DMS53 treated with DMSO at 0.1 percent for 48 hours (cell line): ENCODE results near the gene POLDIP3.
"Not testable (repeated sequence)": the region's sequence is repeated elsewhere in the genome, so short reads cannot be mapped to it uniquely, and the experiment has no call there.

Experiments
- DNase-seq: peaks from one replicate; lab custom pipeline; 2025; ENCODE audit not compliant: unreplicated experiment; lab: John Stamatoyannopoulos, UW

The POLDIP3 gene

GRCh38 chr22:42587588-42588175, 27.0 kb downstream of the POLDIP3 start:
- no peak for DNase-seq

DNA sequence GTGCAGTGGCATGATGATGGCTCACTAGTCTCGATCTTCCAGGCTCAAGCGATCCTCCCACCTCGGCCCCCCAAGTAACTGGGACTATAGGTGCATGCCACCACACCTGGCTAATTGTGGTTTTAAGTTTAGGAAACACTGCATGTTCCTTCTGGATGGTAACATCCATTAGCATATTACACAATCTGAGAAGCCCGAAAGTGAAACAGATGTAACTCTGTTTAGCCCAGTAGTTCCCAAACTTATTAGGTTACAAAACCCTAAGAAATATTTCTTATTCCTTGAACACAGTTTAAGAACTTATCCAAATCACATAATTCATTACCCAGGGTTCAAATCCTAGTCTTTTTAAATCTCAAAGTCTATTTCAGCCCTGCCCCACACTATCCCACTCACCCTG, 28.3 kb downstream of the POLDIP3 start:
- DNase-seq, result no peak

DNA sequence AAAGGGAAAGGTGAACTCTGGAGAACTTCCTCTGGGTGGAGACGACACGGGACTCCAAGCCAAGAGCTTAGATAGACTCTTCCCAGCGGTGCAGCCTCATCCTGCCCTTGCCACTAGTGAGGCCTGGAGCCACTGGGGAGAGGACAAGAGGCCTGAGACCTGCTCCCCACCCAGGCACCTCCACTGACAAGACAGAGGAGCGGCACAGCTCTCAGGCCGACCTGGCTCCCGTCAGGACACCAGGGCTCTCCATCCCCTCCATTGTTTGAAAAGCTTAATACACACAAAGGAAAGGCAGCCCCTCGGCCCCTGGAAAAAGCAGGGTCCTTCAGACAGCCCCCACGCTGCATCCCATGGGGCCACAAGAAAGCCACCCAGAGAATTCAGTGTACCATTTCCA, 29.6 kb downstream of the POLDIP3 start:
- DNase-seq, result no peak

GRCh38 chr22:42584364-42584940, 30.2 kb downstream of the POLDIP3 start:
- no peak for DNase-seq

DNA sequence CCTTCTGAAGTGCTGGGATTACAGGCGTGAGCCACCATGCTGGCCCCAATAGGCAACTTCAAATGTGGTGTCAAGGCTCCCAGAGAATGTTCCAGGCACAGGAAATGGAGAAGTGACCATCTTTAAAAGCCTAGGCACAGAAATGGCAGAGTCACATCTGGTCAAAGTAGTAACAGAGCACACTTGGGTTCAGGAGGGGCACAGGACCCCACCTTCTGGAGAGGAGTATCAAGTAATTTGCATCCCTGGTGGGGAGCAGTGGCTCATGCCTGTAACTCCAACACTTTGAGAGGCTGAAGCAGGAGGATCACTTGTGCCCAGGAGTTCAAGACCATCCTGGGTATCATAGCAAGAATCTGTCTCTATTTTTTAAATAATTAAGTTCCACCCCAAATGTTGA, 31.7 kb downstream of the POLDIP3 start:
- no peak for DNase-seq

DNA sequence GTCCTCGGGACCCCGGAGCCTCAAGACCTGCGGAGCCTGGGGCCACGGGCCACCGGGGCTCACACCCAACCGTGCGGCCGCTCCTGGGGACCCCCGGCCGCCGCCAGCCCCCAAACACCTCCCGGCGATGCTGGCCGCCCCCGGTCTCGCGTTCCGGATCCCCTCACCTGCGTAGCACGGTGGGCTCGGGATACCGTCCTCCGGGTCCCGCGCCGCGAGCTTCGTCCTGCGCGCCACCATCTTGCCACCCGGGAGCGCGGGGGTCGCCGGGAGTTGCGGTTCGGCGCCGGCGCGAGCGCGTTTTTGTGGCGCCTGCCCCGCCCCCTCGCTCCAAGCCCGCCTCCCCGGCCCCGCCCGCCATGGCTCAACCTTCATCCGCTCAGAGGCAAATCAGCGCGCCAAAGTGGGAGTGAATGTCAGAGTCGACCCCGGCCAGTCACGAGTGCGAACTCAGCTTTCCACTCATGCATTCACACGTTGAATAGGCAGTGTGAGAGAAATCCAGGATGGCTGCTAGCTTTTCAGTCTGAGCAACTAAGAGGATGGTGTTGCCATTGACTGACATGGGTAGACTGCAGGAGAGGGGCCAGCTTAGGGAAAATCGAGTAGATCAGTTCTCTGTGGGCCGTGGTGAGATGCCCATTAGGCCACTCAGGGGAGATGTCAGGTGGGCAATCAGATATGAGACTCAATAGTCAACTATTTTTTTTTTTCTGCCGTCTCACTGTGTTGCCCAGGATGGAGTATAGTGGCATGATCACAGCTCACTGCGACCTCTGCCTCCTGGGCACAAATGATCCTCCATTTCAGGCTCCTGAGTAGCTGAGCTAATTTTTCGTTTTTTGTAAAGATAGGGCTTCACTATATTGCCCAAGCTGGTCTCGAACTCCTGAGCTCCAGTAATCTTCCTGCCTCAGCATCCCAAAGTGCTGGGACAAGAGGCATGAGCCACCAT, 32.6 kb downstream of the POLDIP3 start:
- peak; percentile 24 for DNase-seq

DNA sequence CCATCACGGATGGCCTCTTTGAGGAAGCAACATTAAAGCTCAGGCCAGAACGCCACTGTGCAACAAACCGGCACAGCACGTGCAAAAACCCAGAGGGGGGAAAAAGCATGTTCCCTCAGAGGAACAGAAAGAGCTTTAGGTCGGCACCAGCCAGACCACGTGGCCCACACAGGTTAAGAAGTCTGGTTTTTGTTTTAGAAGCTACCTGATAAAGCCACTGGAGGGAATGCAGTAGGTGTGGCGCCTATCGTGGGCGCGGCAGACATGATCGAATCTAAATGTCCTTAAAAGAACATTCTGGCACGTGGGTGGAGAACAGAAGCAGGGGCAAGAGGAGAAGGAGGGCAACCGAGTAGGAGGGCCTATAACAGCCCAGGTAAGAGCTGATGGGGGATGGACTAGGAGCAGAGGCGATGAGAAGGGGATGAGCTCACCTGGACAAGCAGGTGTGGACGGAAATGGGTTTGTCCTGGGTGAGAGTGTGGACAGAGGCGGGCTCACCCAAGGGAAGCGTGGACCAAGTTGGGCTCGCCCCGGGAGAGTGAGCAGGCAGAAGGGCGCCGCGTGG, 33.4 kb downstream of the POLDIP3 start:
- not testable (repeated sequence) for DNase-seq

GRCh38 chr22:42580040-42580439, 34.6 kb downstream of the POLDIP3 start:
- DNase-seq, result not testable (repeated sequence)

GRCh38 chr22:42577623-42578240, 37.0 kb downstream of the POLDIP3 start:
- no peak for DNase-seq

DNA sequence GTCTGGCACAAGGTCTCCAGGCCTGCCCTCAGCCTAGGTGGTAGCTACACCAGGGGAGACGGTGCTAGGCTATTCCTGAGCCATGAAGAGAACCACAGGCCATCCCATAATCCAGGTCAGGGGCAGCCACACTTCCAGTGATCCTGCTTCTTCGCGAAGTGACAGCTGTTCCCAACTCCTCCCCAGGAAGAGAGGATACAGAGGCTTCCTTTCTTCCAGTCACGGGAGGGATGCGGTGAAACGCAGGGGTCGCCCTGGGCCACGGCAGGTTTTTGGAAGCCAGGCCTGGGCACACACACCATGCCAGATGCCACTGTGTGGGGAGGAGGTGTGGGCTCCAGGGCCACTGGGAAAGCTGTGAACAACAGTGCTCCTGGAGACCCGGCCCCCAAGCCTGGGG, 37.5 kb downstream of the POLDIP3 start:
- not testable (repeated sequence) for DNase-seq

GRCh38 chr22:42575996-42576574, 38.6 kb downstream of the POLDIP3 start:
- DNase-seq, result not testable (repeated sequence)

DNA sequence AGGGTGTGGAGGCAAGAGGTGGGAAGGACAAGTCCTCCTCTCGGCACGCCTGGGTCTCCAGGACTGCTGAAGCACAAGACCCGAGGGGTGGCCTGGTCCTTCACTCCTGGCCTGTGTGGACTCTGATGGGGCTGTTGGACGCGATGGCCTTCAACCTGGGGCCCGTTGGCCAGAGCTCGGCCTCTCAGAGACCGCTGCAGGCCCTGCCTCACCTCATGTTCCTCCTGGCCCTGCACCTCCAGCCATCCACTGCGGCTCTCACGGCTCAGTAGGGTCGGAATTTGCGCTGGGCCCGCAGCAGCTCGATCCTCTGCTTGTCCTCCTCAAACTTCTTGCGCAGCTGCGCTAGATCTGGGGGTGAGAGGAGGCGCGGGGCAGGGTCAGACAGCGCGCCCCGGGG, 40.2 kb downstream of the POLDIP3 start:
- DNase-seq, result not testable (repeated sequence)

DNA sequence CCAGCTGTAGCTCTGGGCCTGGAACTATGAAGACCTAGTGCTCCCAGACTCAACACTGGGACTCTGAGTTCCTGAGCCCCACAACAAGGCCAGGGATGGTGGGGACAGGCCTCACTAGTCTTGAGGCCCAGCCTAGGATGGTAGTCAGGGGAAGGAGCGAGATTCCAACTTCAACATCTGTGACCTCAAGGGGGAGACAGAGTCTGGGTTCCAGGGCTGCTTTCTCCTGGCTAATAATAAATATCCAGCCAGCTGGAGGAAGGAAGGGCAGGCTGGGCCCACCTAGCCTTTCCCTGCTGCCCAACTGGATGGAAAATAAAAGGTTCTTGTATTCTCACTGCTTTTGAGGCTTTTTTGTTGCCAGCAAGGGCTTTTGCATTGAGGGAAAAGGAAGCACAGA, 40.6 kb downstream of the POLDIP3 start:
- not testable (repeated sequence) for DNase-seq

DNA sequence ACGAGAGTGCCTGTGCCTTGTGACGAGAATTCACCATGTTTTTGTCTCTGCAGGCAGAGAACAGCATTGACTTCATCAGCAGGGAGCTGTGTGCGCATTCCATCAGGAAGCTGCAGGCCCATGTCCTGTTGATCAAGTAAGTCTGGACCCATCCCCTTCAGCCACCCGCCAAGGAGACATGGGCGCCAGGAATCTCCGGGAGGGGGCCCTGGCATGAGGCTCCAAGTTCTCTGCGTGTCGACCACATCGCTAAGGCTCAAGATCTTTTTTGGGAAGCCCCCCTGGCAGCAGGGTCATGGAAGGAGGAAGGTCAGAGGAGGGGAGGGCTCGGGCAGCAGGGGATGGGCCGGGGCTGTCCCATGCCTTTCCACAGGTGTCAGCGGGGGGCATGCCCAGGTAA, 43.6 kb downstream of the POLDIP3 start:
- not testable (repeated sequence) for DNase-seq

GRCh38 chr22:42570580-42570979, 44.1 kb downstream of the POLDIP3 start:
- not testable (repeated sequence) for DNase-seq

- DNase-seq, result not testable (repeated sequence)
Observed at GRCh38 chr22:42567950-42568349, 46.7 kb downstream of the POLDIP3 start.

- no peak for DNase-seq
Observed at GRCh38 chr22:42565956-42566355, 48.7 kb downstream of the POLDIP3 start.

GRCh38 chr22:42564699-42565098, 50.0 kb downstream of the POLDIP3 start:
- DNase-seq, result no peak

GRCh38 chr22:42563943-42564342, 50.7 kb downstream of the POLDIP3 start:
- DNase-seq, result not testable (repeated sequence)

- DNase-seq, result no peak
Observed at GRCh38 chr22:42562684-42563083, 52.0 kb downstream of the POLDIP3 start.

DNA sequence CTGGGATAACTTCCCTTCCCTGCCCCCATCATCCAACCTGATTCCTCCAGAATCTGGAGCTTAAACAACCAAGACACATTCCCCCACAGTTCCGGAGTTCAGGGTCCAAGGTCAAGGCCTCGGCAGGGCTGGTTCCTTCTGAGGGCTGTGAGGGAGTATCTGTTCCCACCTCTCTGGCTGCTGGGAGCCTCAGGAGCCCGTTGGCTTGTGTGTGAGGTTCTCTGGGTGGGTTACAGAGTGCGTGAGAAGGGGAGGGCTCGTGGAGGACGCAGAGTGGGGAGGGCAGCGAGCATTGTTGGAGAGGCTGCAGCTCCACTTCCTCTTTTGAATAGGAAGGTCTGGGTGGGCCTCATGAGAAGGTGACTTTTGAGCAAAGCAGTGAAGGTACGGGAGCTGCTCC, 52.4 kb downstream of the POLDIP3 start:
- no peak for DNase-seq
